NCI-H1417 treated with DMSO at 0.1 percent for 48 hours (cell line): ENCODE results near the gene SLC9A9.

ENCODE experiments used
- DNase-seq: peaks from one replicate; lab custom pipeline; 2025; lab: John Stamatoyannopoulos, UW

The SLC9A9 gene

DNA sequence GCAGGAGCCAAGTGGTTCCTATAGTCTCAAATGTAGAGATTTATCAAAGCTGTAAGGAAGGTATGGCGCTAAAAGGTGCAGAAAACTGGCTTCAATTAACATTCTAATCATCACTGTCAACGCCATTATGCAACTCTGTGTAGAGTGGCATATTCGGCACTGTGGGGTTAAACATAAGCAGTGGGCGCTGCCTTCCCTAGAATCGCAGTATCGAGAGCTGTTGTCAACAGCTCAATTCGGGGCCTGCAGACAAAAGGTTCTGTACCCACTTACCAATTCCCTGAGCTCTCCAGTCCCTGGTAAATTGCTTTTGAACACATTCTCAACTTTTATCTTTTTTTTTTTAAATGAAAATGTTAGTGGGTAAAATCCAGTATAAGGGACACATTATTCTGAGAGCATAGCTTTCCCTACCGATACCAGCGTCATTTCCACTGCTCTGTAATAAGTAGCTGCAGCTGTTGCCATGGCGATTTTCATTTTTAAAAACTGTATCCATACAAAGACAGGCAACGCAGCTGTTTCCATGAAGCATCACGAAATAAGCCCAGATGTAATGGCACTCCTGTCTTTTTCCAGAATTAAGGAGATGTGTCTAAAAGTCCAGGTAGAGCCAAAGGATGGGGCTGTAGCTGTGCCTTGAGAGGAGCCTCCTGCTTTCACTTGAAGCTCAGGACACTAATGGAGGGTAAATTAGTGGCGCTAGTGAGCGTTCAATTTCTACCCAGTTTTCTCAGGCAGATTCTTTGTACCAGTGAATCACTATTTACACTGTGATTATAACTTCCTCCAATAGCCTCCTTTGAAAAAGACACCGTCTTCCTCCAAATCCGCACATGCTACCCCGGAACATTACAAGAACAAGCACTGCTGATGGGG is 250.3 kb downstream of the SLC9A9 start:
- DNase-seq: peak; percentile 59

DNA sequence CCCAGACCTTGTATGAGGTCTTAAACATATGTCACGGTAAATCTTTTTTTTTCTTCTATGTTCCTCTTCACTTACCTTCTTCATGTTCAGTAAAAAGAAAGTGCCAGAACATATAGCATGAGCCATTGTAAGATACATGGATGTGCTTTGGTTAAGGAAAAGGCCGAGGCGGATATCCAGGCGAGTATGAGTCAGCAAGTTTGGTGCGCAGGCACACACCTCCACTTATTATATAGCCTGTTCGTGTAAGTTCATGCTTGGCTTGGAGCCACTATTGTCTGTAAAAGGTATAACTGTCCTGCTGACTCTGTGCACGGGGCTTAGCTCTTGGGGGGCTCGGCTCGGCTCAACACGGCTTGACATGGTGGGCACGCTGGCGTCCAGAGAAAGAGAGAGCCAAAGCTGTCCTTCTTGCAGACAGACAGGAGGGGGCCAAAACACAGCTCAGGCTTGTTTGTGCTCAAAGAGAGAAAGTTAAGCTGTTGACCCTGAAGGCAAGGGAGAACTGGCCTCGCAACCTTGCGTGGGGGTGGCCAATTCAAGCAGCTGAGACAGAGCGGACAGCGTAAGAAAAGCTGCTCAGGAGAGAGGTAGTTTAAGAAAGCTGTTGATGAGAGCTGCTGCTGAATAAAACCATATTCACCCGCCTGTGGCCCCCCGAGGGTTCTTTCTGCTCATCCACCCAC is 251.2 kb downstream of the SLC9A9 start:
- DNase-seq: no peak

DNA sequence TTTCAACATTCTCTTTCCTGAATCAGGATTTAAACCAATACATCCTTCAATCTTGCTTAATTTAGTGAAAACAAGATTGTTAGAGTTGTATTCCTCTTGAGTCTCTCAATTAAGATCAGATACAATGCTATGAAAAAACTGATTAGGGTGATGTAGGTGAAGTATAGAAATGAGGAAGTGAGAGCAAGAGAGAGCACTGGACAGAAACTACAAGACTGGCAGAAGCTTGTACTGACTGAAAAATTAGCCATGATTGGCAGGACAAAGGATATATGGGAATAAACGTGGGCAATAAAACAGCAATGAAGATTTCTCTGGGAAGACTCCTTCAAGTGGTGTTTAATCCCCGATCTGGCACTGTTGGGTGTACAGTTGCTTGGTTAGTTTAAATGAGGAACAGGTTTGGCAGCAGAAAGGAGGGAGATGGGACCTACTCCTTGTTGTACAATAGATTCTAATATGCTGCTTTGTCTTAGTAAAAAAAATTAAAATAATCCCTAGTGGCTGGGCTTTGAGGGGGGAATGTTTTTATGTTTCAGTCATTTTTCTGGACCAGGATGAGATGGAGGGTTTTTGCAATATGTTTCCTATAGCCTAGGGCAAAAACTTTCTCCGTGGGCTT is 252.7 kb downstream of the SLC9A9 start:
- DNase-seq: no peak

DNA sequence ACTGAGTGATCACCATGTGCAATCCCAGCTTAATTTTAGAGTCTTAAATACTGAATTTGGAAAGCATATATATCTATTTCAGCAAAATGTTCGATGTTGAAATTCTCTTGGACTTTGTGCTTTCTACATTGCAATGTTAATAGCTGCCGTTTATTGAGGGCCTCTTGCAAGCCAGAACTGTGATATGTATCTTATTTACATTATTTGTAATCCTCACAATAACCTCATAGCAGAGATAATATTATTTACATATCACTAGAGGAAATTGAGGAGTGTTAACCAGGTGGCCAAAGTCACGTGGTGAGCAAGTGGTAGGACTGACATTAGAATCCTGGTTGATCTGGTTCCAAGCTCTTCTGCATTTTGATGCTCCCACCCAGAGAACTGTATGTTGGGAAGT is 254.1 kb downstream of the SLC9A9 start:
- no peak for DNase-seq

DNA sequence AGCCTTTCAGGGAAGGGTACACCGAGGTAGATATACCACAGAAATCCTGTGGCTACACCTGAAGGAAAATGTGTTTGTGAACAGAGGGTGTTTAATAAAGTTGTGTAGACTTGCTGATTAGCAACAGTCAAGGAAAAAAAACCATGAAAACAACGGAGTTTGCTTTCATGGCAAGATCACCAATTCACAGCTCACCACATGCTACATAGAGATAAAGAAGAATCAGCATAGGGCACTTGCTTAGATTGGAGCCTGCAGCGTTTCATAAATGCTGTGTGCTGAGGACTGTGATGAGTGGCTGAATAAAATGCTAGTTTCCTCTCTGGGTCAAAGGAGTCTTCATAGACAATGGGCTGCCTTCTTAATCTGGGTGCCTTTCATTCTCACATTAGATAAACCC is 257.6 kb downstream of the SLC9A9 start:
- DNase-seq: no peak

DNA sequence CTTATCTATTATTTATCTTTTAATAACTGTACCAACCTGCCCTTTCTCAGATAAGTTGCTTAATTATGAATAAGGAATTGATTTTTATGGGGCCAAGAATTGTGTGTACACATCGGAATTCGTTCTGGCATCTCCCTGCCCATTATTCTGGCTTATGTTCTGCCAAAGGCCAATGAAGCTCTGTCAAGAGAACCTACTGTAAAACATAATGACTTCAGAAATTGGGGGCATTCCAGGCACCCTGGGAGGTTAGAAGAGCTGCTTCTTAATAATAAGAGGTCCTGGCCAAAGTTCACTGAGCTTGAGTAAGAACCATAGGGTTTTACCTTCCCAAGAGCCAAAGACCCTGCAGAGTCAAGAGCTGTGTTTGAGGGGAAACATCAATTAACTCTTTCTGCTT is 261.7 kb downstream of the SLC9A9 start:
- no peak for DNase-seq

DNA sequence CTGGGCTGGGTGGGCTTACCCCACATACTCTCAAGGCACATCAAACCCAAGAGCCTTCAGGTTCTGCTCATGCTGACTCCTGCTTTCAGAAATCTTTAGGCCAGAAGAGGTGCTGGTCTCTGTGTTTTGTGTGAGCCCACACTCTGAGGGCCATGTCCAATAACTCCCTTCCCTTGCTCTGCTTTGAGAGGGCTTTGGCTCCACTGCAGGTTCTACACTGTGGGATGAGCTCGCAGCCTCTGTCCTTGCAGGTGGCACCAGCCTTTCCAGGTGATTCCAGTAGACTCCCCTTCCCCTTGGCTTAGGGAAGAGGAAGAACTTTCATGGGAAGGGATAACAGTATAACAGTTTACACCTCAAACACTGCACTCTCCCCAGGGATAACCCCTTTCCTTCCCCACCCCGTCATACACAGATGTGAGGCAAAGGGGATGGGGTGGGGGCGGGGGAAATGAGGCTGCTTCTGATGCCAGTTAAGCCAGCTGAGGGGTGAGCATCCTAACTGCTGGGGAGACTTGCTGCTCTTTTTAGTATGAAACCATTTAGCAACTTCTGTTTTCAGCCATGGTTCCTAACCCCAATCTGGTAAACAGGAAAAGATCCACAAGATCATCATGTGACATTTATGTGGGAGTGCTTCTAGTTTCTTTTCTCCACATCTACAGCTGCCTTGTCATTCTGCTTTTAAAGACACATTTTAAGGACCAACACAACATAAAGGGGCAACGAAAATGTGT is 262.4 kb downstream of the SLC9A9 start:
- no peak for DNase-seq

DNA sequence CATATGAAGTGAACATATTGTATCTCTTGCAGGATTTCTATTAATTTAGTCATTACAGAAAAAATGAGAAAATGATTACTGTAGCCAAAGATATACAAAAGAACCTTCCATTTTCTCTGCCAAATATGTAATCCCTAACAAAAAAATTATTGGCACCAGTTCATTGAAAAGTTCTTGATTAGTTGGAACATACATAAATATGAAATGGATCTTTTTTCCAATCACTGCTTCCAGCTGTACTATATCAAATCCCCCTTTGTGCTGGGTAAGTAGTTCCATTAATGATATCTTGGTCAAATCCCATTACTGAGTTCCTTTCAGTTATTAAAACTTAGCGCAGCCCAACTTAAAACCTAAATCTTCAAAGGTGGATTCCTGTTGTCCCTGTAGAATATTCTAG is 263.8 kb downstream of the SLC9A9 start:
- DNase-seq: no peak

DNA sequence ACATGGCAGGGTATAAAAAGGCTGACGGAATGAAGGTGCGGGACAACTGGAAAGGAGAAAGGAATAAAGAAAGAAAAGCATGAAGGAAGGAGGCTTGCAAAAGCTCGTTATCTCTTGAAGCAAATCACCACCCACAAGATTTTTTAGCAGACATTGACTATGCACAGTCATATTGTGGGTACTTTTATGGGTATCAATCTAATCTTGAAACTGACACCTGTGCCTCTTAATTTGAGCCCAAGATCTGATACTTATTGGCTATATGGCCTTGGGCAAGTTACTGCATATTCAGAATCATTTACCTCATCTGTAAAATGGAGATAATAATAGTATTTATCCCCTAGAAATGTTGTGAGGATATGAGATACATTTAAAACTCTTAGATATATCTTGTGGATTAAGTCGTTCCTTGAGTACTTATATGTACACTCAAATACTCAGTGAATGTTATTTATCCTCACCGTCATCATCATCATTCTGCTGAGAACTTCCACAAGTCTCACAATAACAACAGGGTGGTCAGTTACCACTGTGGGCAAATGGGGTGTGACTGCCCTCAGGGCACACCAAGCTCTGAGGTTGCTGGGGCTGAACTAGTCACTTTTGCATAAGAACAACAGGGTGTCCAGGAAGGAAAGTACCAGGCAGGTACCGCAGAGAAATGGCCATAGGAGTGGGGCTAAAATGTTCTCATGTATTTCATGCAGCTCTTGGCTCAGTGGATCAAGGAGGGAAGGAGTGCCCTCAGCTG is 266.1 kb downstream of the SLC9A9 start:
- no peak for DNase-seq

DNA sequence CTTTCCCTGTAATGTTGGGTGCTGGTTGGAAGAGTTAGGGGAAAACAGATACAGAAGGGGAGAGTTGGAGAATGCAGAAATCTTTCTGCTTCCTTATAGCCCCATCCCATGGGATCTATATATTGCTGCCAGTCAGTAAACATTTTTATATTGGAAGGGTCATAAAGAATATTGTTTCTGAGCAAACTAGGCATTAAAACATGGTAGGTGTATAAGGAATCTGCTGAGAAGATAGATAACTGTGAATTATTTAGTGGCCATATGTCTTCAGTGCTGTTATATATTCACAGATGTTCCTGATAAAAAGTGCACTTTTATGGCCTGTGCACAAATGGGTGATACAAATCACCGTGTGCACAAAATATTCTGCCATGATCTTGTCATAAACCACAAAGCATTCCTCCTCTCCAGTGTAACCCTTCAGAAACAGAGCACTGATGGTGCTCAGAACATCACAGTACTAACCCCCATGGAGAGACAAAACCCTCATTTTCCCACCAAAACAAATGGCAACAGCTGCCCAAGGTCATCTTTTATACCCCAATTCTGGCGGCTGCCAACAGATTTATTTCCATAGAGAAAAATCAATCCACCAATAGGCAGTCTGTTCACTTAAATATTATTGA is 269.3 kb downstream of the SLC9A9 start:
- no peak for DNase-seq

DNA sequence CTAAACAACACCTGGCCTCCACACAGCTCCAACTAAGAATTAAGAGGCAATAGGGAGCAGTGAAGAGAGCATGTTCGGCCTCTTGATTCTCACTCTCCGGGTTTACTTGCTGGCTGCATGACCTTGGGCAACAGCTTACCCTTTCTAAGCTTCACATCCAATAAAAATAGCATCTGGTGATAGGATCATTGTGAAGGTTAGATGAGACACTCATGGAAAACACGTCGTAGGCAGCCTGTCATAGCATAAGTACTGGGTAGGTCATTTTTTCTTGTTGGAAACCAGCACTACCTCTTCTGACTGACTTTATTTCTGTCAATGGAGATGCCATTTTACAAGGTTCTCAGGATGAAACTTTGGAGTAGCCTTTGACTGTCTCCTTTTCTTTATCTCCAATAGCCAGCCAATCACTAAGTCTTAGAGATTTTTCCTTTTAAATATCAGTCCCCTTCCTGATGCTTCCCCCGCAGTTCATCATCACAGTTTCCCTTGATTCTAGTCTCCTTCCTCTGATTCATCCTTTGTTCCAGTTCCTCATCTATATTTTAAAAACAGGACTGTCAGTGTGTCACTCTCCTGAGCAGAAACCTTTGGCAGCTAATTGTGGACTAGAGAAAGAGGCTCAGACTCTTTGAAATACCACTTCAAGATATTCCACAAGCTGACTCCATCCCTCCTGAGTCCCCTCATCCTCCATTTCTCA is 271.5 kb downstream of the SLC9A9 start:
- no peak for DNase-seq

DNA sequence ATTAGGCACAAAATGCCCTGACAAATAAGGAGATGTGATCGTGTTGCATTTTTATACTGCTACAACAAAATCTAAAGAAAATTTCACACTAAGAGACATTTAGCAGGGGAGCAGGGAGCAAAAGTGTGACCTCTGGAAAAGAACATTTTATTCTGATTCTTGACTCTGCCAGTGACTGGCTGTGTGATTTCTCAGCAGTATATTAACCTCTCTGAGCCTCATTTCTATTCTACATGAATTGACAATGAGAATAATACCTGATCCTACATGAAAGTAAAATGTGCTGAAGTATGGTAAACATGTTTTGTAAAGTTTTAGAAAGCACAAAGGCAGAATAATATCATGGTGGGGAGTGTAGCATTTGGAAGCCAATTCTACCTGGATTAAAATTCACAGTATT is 273.3 kb downstream of the SLC9A9 start:
- no peak for DNase-seq

DNA sequence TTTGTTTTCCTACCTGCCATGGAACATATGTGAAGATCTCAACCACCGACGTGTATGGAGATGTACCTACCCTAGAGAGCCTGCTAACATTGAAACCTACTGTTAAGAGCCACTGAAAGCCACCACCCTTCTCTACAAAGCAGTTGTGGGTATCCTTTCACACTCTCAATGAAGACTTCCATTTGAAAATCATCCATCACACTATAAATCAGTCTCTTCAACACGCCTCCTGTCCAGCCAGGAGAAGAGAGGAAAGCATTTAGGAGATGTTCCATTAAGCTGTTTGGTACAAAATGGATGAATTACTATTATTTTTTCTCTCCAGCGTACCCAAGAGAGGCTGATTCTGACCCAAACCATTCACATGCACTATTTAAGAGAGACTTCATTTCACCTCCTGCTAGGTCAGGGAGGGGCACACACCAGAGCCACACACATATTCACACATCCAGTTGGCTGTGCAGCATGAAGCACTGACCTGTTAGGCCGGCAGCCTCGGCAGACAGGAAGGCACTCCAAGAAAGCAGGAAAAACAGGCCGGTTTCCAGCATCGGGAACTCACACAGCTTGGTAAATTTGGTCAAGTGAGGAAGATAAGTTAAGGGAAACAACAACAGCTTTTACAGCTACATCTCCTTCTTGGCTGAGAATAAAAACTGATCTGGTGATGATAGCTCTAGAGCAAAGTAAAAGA is 274.5 kb downstream of the SLC9A9 start:
- no peak for DNase-seq

DNA sequence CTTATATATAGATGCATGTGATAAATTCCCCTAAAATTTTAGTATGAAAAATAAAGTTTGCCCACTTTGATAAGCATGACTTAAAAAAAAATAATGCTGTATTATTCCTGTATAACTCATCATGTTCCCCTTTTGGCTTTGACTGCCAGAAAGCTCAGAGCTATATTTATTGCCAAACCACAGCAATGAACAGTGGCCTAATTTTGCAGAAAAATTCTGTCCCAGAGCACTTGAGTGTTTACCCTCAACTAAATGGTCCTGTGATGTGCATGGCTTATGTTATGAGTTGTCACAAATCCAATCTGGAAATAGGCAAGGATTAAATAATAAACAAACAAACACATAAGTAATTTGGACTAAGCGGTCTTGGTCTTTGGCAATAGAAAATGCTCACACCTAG is 276.7 kb downstream of the SLC9A9 start:
- no peak for DNase-seq

DNA sequence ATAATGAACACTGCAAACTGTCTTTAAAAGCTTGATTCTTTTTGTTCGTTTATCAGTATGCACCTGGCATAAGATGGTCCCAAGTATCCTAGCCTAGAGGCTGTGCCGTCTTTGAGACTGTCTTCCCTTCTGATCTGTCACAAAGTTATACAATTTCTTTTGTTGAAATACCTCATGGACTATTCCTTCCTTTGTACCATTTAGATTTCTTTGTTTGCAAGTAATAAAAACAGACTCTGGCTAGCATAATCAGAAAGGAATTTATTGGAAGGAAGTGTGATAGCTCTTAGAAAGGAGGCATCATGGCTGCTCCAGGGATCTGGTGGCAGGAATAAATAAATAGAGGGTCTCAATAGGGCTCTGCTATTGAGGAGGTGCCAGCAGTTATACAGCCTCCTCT is 280.4 kb downstream of the SLC9A9 start:
- DNase-seq: no peak

DNA sequence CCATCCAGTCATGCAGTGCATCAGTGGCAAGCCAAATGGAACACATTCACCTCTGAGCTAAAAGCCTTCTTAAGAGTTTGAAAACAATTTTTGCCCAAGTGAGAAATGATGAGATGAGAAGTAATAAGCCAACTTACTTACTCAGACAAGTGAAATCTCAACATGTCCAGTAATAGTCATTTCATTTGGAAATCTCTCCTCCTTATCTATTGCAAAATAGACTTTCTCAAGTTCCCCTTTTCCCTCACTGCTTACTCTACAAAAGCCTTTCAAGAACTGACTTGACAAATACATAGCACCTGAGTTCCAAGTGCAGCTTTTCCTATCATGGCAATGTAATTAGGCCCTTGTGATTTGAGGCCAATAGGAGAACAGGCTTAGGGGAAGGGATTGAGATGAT is 282.3 kb downstream of the SLC9A9 start:
- no peak for DNase-seq

DNA sequence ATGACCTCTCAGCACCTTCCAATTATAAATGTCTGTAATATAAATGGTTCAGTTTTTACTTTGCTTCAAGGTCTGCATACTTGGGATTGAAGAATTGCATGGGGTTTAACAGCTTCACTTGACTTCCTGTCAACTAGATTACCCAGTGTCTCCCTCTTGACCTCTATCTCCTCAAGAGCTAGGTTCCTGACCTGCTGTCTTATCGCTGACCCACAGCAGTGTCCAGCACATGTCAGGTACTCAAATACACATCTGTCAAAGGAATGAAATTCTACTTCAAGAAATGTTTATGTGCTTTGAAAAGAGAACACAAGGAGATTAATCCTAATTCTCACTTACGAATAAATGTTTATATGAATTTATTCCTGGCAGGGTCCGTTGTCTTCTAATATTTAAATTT is 284.5 kb downstream of the SLC9A9 start:
- DNase-seq: no peak

DNA sequence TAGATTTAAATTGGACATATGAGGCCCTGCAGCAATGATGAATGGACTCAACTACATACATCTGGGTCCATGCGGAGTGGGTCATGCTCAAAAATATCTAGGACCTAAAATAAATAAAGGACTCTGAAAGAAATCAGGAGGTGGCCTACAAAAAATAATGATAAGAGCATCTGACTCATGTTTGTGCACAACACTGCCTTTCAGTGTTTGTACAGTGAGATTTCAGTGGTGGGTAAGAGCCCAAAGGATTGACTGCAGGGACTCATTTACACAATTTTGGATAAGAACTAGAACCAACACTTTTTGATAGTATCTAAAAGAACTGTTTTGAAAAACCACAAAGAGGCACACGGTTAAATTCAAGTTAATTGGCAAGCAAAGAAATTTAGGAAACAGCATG is 285.5 kb downstream of the SLC9A9 start:
- DNase-seq: no peak

DNA sequence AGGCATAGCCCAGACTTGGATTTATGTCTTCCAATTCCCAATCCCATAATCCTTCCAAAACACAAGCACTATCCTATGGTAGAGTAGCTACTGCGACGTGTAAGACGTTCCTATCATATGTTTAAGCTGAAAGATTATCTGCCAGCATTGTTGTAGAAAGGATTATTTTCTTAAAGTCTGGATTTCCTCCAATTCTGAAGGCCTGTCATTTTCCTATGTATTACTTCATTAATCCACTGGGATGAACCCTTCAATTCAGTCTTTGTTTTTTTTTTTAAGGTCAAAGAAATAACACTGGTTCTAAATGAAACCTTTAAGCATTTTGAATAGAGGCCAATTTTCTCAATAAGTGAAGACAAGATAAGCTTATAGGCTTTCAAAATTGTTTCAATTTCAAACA is 289.0 kb downstream of the SLC9A9 start:
- no peak for DNase-seq

DNA sequence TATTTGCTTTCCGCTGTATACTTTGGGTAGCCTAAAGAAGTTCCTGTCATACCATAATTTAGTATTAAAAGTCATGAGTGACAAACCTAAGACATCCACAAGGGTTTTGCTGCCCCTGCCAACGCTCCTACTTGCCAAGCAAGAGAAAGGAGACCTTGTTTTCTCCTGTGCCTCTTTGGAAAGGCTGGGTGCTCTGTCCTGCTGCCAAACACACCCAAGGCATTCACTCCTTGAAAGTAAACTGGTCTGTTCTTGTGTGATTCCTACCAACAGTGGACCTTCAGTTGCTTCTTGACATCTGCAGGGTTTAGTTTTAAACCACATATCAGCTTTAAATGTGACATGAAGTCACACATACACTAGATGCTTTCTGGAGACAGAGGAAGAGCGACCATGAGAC is 295.4 kb downstream of the SLC9A9 start:
- no peak for DNase-seq
